Measurements from ENCODE around the gene LDLRAD3.

The LDLRAD3 gene

DNA sequence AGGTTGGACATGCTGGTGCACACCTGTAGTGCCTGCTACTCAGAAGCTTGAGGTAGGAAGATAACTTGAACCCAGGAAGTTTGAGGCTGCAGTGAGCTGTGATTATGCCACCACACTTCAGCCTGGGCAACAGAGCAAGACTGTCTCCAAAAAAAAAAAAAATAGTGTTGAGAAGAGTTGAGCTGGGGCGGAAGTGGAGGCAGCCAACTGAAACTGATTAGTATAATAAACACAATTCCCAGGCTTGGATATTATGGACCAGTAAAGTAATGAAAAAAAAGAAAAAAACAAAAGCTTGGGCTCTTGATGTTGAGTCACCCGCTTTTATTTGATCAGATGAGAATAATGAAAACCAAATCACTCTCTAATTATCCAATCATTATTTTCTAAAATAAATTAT lies 21.0 kb downstream of the LDLRAD3 start:
- H3K36me3 ChIP-seq (ENCODE audit: insufficient read depth, low read length), result no peaks in the 10 kb centered on the region
- H3K79me2 ChIP-seq (ENCODE audit: insufficient read depth, low read length), result peaks cover 7% of the 10 kb centered on the region; the same call in 1 of the 2 replicates
- H3K4me1 ChIP-seq (ENCODE audit: insufficient read depth, low read length, poor library complexity, severe bottlenecking), result peaks cover 30% of the 10 kb centered on the region
- H3K9ac ChIP-seq (ENCODE audit: low read depth, low read length, poor library complexity, severe bottlenecking), result no peak overlapping the region
- H3F3A ChIP-seq (ENCODE audit: low read depth), result no peaks in the 10 kb centered on the region
- no peak for TF ChIP-seq EZH2phosphoT487 (IDR thresholded peaks at IDR 0.05; ENCODE audit: borderline replicate concordance)
- TF ChIP-seq, protein P1, sequence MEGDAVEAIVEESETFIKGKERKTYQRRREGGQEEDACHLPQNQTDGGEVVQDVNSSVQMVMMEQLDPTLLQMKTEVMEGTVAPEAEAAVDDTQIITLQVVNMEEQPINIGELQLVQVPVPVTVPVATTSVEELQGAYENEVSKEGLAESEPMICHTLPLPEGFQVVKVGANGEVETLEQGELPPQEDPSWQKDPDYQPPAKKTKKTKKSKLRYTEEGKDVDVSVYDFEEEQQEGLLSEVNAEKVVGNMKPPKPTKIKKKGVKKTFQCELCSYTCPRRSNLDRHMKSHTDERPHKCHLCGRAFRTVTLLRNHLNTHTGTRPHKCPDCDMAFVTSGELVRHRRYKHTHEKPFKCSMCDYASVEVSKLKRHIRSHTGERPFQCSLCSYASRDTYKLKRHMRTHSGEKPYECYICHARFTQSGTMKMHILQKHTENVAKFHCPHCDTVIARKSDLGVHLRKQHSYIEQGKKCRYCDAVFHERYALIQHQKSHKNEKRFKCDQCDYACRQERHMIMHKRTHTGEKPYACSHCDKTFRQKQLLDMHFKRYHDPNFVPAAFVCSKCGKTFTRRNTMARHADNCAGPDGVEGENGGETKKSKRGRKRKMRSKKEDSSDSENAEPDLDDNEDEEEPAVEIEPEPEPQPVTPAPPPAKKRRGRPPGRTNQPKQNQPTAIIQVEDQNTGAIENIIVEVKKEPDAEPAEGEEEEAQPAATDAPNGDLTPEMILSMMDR (conservative IDR thresholded peaks at IDR 0.05; ENCODE audit: low read length), result no peak
- no peaks in the 10 kb centered on the region for H3K9me3 ChIP-seq (ENCODE audit: insufficient read depth, low read depth, low read length)
- H3K27me3 ChIP-seq (ENCODE audit: insufficient read depth, low read length, poor library complexity, severe bottlenecking), result no peaks in the 10 kb centered on the region
- H3K4me3 ChIP-seq (ENCODE audit: low read length, poor library complexity, severe bottlenecking), result no peak overlapping the region
- H3K9me2 ChIP-seq (replicated peaks; ENCODE audit: low read depth, low read length), result no peaks in the 10 kb centered on the region
- no peak overlapping the region for H2AFZ ChIP-seq (ENCODE audit: low read length)
- no peaks in the 10 kb centered on the region for H4K20me1 ChIP-seq (ENCODE audit: insufficient read depth, low read length, poor library complexity, severe bottlenecking)
- no peak overlapping the region for H3K4me2 ChIP-seq (ENCODE audit: low read depth, low read length, poor library complexity, severe bottlenecking)

DNA sequence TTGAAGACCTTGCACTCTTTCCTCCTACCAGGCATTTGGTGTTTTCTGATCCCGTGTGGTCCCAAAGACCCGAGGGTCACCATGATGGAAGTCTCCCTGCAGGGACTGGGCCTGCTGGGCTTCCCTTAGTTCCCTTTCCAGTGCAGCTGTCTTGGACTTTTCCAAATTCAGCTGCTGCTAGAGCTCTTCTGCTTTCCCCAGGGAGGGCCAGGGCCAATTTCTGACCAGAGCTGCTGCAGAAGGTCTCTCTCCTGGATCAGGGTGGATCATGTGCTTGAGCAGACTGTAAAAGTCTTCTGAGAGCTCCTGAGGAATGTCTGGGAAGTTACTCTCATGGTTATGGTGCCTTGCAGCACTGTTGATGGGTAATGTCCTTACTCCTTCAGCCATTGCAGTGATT lies 23.2 kb downstream of the LDLRAD3 start:
- Histone ChIP-seq H3K4me1 (ENCODE audit: insufficient read depth, low read length, poor library complexity, severe bottlenecking) (peaks cover 32% of the 10 kb centered on the region), H3K27me3 (ENCODE audit: insufficient read depth, low read length, poor library complexity, severe bottlenecking) (no peaks in the 10 kb centered on the region), H3K9me2 (replicated peaks; ENCODE audit: low read depth, low read length) (no peaks in the 10 kb centered on the region), H3K36me3 (ENCODE audit: insufficient read depth, low read length) (no peaks in the 10 kb centered on the region), H3K4me3 (ENCODE audit: low read length, poor library complexity, severe bottlenecking) (no peak overlapping the region), H2AFZ (ENCODE audit: low read length) (no peak overlapping the region), H4K20me1 (ENCODE audit: insufficient read depth, low read length, poor library complexity, severe bottlenecking) (no peaks in the 10 kb centered on the region), H3K4me2 (ENCODE audit: low read depth, low read length, poor library complexity, severe bottlenecking) (no peak overlapping the region), H3K9ac (ENCODE audit: low read depth, low read length, poor library complexity, severe bottlenecking) (no peak overlapping the region), H3F3A (ENCODE audit: low read depth) (no peaks in the 10 kb centered on the region), H3K9me3 (ENCODE audit: insufficient read depth, low read depth, low read length) (no peaks in the 10 kb centered on the region), H3K79me2 (ENCODE audit: insufficient read depth, low read length) (peaks cover 7% of the 10 kb centered on the region; the same call in 1 of the 2 replicates)
- TF ChIP-seq, protein P1 (conservative IDR thresholded peaks at IDR 0.05; ENCODE audit: low read length), result no peak
- no peak for TF ChIP-seq EZH2phosphoT487 (IDR thresholded peaks at IDR 0.05; ENCODE audit: borderline replicate concordance)

DNA sequence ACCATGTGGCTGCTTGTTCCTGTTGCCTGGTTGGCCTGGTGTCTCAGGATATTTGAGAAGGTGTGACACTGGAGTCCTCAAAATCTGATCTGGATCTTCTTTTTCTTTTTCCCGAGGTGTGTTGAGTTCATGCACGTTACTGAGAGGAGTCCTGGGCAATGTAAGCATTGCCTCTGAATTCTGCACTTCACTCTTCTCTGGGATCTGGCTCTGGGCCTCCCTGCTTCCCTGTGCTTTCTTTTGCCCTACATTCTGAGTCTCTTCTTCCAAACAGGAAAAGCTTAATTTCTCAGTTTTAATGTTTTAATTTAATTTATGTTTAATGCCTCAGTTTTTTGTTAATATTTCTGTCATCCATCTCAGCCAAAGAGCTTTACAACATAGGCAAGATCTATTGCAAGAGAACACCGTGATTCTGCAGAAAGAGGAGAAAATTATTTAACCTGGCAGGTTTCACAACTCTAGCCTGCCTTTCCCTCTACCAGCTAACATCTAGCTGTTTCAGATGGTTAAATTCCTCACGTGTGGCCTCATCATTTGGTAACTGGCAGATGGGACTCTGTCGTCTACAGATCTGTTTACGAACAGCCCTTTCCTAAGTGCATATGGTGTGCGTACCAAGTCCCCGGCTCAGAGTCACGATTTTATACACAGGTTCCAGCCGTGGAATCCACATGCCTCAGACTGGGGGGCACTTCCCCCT lies 24.7 kb downstream of the LDLRAD3 start:
- Histone ChIP-seq H3K9me3 (ENCODE audit: insufficient read depth, low read depth, low read length) (no peaks in the 10 kb centered on the region), H3K4me2 (ENCODE audit: low read depth, low read length, poor library complexity, severe bottlenecking) (no peak overlapping the region), H3K9ac (ENCODE audit: low read depth, low read length, poor library complexity, severe bottlenecking) (no peak overlapping the region), H3K9me2 (replicated peaks; ENCODE audit: low read depth, low read length) (no peaks in the 10 kb centered on the region), H3K4me1 (ENCODE audit: insufficient read depth, low read length, poor library complexity, severe bottlenecking) (peaks cover 17% of the 10 kb centered on the region), H3K79me2 (ENCODE audit: insufficient read depth, low read length) (peaks cover 7% of the 10 kb centered on the region; the same call in 1 of the 2 replicates), H2AFZ (ENCODE audit: low read length) (no peak overlapping the region), H3F3A (ENCODE audit: low read depth) (no peaks in the 10 kb centered on the region), H3K4me3 (ENCODE audit: low read length, poor library complexity, severe bottlenecking) (no peak overlapping the region), H4K20me1 (ENCODE audit: insufficient read depth, low read length, poor library complexity, severe bottlenecking) (no peaks in the 10 kb centered on the region), H3K27me3 (ENCODE audit: insufficient read depth, low read length, poor library complexity, severe bottlenecking) (no peaks in the 10 kb centered on the region), H3K36me3 (ENCODE audit: insufficient read depth, low read length) (no peaks in the 10 kb centered on the region)
- TF ChIP-seq, protein P1 (conservative IDR thresholded peaks at IDR 0.05; ENCODE audit: low read length), result no peak
- no peak for TF ChIP-seq EZH2phosphoT487 (IDR thresholded peaks at IDR 0.05; ENCODE audit: borderline replicate concordance)

Measured in Loucy (cell line).